Kasumi-1 (cell line): Measurements from ENCODE around the gene MC4R.

Experiments used
- DNase-seq, 2 experiments: peaks; one replicate each; lab custom pipeline; 2025; lab: John Stamatoyannopoulos, UW

MC4R gene

DNA sequence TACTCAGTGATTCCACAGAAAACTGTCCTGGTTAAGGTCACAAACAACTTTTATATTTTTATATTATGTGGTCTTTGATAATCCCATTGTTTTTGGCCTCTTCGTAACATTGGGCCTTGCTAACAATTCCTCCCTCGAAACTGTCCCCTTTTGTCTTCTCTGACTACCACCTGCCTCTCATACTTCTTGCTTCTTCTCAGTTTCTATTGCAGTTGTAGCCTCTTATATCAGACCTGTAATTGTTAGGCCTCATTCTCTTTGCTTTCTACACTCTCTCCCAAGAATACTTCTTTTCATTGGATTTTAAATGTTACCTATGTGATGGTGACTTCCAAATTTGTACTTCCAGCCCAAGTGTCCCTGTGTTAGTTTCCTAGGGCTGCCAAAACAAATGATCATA lies 44.7 kb downstream of the MC4R start:
- DNase-seq, result no peak

DNA sequence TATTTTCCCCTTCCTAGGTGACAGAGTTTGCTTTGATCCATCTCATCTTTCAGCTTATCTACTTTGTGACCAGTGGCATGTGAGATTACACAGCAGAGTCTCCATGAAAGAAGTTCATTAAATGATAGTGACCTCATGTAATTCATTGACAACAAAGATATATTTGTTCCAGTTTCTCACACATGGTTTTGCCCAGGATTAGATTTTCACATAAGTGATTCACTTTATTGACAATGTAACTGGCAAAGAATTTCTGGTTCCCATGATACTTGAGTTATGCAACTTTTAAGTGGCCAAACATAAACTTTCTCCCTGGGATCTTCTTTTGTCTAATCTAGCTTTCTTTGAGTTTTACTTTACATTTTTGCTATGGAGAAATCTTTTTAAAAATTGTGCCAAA lies 50.0 kb downstream of the MC4R start:
- no peak for DNase-seq
